ENCODE measurements around the gene LMNTD2.

DNA sequence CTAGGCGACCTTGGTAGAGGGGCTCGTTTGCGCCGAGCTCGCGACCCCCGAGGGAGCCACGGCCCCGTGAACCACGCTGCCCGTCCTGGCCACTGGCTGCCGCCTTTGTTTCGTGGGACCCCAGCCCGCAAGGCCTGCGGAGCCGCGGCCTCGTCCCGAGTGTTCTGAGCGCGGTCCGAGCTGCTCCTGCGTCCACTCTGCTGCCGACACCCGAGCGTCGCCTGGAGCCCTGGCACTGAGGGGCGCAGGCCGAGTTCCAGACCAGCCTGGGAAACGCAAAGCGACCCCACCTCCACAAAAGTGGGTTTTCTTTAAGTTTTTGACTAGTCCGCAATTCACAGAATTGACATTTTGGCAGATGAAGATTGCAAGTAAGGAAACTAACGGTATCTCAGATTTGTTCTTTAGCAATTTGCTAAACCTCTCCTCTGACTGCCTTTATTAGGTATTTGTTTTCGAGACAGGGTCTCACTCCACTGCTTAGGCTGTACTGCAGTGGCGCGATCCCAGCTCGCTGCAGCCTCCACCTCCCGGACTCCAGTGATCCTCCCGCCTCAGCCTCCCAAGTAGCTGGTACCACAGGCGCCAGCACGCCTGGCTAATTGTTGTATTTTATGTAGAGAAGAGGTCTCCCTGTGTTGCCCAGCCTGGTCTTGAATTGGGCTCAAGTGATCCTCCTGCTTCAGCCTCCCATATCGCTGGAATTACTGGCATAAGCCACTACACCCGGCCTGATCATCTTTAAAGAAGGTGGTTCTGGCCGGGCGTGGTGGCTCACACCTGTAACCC is 52.6 kb downstream of the LMNTD2 start:
- no peak for TF ChIP-seq EZH2 (IDR thresholded peaks at IDR 0.05)
- TF ChIP-seq POLR2AphosphoS5 (IDR thresholded peaks at IDR 0.05; ENCODE audit: borderline replicate concordance, low read depth, low read length) = no peak
